Measurements from ENCODE around the gene TEK.

DNA sequence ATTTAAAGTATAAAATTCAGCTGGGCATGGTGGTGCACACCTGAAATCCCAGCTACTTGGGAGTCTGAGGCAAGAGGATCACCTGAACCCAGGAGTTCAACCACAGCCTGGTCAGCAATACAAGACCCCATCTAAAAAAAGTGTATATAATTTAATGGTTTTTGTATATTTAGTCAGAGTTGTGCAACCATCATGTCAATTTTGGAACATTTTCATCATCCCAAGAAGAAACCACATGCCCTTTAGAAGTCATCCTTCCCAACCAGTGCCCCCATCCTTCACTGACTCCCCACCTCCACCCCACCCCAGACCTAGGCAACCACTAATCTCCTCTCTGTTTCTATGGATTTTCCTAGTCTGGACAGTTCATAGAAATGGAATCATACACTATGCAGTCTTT lies 18.8 kb upstream of the TEK start:
- no peak for TF ChIP-seq POLR2A (IDR thresholded peaks at IDR 0.05; ENCODE audit: low read length)
- TF ChIP-seq GATA1 (IDR thresholded peaks at IDR 0.05; ENCODE audit: low read depth, low read length): no peak

All from erythroblast (primary cell).